Smooth muscle cell (in vitro differentiated cells): ENCODE results near the gene KCNJ11. TPM values are rescaled to one million over a fixed set of nuclear protein-coding genes. Genes with fewer than 3 reads are reported as not detected.

Experiments used
- DNase-seq: peaks from one replicate; lab custom pipeline; 2025; ENCODE audit not compliant: unreplicated experiment; lab: John Stamatoyannopoulos, UW
- H2AFZ ChIP-seq: fragments of 200-600 bp; sonication (generic); 2 replicates; pipeline ENCODE4 v1.6.0; 2016; ENCODE audit warnings: antibody characterized with exemption, low read depth, mild to moderate bottlenecking
- H3F3A ChIP-seq: fragments of 200-600 bp; sonication (generic); 2 replicates; pipeline ENCODE4 v1.6.0; 2017; ENCODE audit warnings: antibody characterized with exemption, low read depth
- H3K27ac ChIP-seq: fragments of 200-600 bp; sonication (generic); 2 replicates; pipeline ENCODE4 v1.5.1; 2016; ENCODE audit warnings: low read depth, mild to moderate bottlenecking
- H3K27me3 ChIP-seq: fragments of 200-600 bp; sonication (generic); 2 replicates; pipeline ENCODE4 v1.6.1; 2016; ENCODE audit warnings: low read depth, mild to moderate bottlenecking
- H3K36me3 ChIP-seq: fragments of 200-600 bp; sonication (generic); 2 replicates; pipeline ENCODE4 v1.5.1; 2016; ENCODE audit warnings: low read depth
- H3K4me1 ChIP-seq: fragments of 200-600 bp; sonication (generic); 2 replicates; pipeline ENCODE4 v1.5.1; 2016; ENCODE audit warnings: low read depth
- H3K4me2 ChIP-seq: fragments of 200-600 bp; sonication (generic); 2 replicates; pipeline ENCODE4 v1.6.0; 2016; ENCODE audit warnings: mild to moderate bottlenecking
- H3K4me3 ChIP-seq: fragments of 200-600 bp; sonication (generic); 2 replicates; pipeline ENCODE4 v1.5.1; 2016; ENCODE audit warnings: mild to moderate bottlenecking
- H3K79me2 ChIP-seq: fragments of 200-600 bp; sonication (generic); 2 replicates; pipeline ENCODE4 v1.6.0; 2016; ENCODE audit warnings: low read depth, mild to moderate bottlenecking
- H3K9ac ChIP-seq: fragments of 200-600 bp; sonication (generic); 2 replicates; pipeline ENCODE4 v1.6.0; 2016; ENCODE audit warnings: low read depth
- H3K9me3 ChIP-seq: fragments of 200-600 bp; sonication (generic); replicated peaks from 2 replicates; pipeline ENCODE4 v1.5.1; 2016; ENCODE audit warnings: low read depth
- H4K20me1 ChIP-seq: fragments of 200-600 bp; sonication (generic); 2 replicates; pipeline ENCODE4 v1.6.0; 2016; ENCODE audit warnings: low read depth
- WGBS: methylation state at CpG from one replicate; pipeline ENCODE4 v1.1.7; 2016; ENCODE audit warnings: low lambda C conversion rate; 5-methylcytosine and 5-hydroxymethylcytosine counted together
- polyA plus RNA-seq: library from polyadenylated mRNA; unstranded; fragments of >200 nt; fragmentation: Nextera tagmentation; extraction: Ambion mirVana; gene quantifications from 2 replicates; pipeline ENCODE4 v1.2.1, GENCODE V29; 2016
- total RNA-seq: library from RNA; depleted of rRNA; stranded (reverse); fragments of >200 nt; gene quantifications from 2 replicates; pipeline ENCODE4 v1.2.3, GENCODE V29; 2014
- TF ChIP-seq, protein P1 (sequence below): fragments of 200-600 bp; sonication (generic); IDR thresholded peaks from 2 replicates; pipeline ENCODE4 v1.5.1; 2017; ENCODE audit warnings: borderline replicate concordance, mild to moderate bottlenecking, antibody characterized with exemption; ENCODE audit not compliant: insufficient read depth, poor library complexity, severe bottlenecking

Gene KCNJ11
- total and polyA plus RNA-seq, 2 experiments from 2014 or later = not detected

DNA sequence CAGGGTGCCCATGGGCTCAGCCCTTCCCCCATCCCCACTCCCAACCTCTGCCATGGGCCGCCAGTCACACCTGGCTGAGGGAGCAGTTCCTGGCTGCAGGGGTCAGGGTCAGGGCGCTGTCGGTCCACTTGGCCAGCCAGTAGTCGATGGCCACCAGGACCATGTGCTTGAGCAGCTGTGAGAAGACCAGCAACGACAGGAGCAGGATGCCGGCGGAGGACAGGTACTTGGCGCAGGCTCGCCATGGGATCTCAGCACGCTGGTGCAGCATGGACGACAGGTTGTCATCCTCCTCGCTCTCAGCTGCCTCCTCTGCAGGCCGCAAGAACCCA is 18.3 kb upstream of the KCNJ11 start:
- no peaks in the 10 kb centered on the region for H3K36me3 ChIP-seq
- no peak overlapping the region for H3K9ac ChIP-seq
- no peaks in the 10 kb centered on the region for H3K79me2 ChIP-seq
- no peak overlapping the region for H3K4me3 ChIP-seq
- no peaks in the 10 kb centered on the region for H3K4me1 ChIP-seq
- no peaks in the 10 kb centered on the region for H3K9me3 ChIP-seq
- no peak overlapping the region for H3K27ac ChIP-seq
- H4K20me1 ChIP-seq = no peaks in the 10 kb centered on the region
- H3F3A ChIP-seq = no peaks in the 10 kb centered on the region
- TF ChIP-seq, protein P1, sequence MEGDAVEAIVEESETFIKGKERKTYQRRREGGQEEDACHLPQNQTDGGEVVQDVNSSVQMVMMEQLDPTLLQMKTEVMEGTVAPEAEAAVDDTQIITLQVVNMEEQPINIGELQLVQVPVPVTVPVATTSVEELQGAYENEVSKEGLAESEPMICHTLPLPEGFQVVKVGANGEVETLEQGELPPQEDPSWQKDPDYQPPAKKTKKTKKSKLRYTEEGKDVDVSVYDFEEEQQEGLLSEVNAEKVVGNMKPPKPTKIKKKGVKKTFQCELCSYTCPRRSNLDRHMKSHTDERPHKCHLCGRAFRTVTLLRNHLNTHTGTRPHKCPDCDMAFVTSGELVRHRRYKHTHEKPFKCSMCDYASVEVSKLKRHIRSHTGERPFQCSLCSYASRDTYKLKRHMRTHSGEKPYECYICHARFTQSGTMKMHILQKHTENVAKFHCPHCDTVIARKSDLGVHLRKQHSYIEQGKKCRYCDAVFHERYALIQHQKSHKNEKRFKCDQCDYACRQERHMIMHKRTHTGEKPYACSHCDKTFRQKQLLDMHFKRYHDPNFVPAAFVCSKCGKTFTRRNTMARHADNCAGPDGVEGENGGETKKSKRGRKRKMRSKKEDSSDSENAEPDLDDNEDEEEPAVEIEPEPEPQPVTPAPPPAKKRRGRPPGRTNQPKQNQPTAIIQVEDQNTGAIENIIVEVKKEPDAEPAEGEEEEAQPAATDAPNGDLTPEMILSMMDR = no peak
- peaks cover 6% of the 10 kb centered on the region for H3K27me3 ChIP-seq
- WGBS = 97% methylated on average over 13 of the region's 13 CpGs
- no peak overlapping the region for H3K4me2 ChIP-seq
- no peak overlapping the region for H2AFZ ChIP-seq
- DNase-seq = no peak

DNA sequence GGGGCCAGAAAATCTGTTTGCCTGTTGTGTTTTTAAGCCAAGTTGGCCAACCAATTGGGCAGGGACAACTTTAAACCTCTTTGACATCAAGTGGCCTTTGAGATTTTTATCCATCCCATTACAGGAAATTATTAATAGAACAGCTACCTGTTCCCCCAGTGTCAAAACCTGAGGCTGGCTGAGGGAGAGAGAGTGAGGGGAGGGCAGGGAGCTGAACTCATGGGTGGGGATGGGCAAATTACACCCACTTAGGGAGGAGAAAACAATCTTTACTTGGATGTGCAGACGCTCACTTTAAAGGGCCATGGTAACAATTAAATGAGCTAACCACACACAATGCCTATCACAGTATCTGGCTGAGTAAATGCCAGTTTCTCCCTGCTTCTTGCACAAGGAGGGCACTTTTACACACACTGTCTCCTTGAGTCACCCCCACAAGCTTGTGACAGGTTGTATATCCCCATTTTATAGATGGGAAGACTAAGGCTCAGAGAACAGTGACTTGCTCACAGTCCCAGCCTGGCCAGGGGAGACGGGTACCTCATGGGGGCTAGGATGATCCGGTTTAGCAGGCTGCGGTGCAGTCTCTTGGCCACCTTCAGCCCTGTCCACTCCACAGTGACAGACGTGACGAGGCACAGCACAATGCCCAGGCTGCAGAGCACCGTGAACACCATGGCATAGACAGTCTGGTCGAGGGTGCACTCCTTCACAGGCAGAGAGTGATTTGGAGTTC is 17.8 kb upstream of the KCNJ11 start:
- WGBS = 93% methylated on average over 8 of the region's 8 CpGs

DNA sequence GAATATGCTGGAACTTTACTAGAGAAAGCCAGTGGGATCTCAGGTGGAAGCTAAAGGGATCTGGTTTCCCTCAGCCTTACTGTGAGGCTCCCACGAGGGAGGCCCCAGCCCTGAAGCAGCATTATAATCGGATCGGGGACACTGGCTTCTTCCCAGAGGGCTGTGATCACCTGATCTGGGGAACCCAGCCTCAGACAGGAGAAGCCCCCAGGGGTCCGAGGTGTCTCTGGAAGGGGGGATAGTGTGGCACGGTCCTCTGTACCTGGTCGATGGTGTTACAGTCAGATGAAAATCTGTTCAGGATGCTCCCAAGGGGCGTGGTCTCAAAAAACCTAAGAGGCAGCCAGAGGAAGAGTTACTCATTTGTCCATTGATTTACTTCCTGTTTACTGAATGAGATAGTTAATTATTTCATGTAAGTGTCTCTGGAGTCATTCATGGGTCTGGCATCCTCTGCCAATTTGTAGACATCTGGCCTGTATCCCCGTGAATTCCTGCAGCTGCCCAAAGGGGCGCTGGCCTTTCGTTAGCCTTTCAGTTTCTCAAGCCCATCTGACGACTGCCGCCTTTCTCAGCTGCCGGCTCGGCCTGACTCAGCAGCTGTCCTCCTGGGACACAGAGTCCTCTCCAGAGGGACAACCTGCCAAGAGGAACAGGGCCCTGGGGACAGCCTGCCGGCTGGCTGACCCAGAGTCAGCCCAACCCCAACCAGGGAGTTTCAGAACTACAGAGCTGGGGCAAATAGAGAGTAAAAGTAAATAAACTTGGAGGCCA is 17.0 kb upstream of the KCNJ11 start:
- no peak overlapping the region for H2AFZ ChIP-seq
- no peaks in the 10 kb centered on the region for H3K9me3 ChIP-seq
- no peak overlapping the region for H3K4me2 ChIP-seq
- H3F3A ChIP-seq = no peaks in the 10 kb centered on the region
- H3K79me2 ChIP-seq = no peaks in the 10 kb centered on the region
- TF ChIP-seq, protein P1 = no peak
- WGBS = 76% methylated on average over 15 of the region's 15 CpGs
- no peak overlapping the region for H3K4me3 ChIP-seq
- no peaks in the 10 kb centered on the region for H4K20me1 ChIP-seq
- H3K27me3 ChIP-seq = no peaks in the 10 kb centered on the region
- H3K27ac ChIP-seq = no peak overlapping the region
- no peaks in the 10 kb centered on the region for H3K36me3 ChIP-seq
- no peaks in the 10 kb centered on the region for H3K4me1 ChIP-seq
- no peak for DNase-seq
- H3K9ac ChIP-seq = no peak overlapping the region

More for the DNA sequence above, 17.8 kb upstream of the KCNJ11 start:
- Histone ChIP-seq H3K79me2 (no peaks in the 10 kb centered on the region), H4K20me1 (no peaks in the 10 kb centered on the region), H3K4me2 (no peak overlapping the region), H3F3A (no peaks in the 10 kb centered on the region), H3K9me3 (no peaks in the 10 kb centered on the region), H3K9ac (no peak overlapping the region), H3K4me3 (no peak overlapping the region), H3K36me3 (no peaks in the 10 kb centered on the region), H3K27ac (no peak overlapping the region), H2AFZ (no peak overlapping the region), H3K27me3 (peaks cover 5% of the 10 kb centered on the region), H3K4me1 (no peaks in the 10 kb centered on the region)
- no peak for DNase-seq
- TF ChIP-seq, protein P1 = no peak
